IPS DF 4.7 (cell line): ENCODE measurements around the gene PEPD.

ENCODE experiments used
- DNase-seq: peaks from one replicate; pipeline ENCODE4 v3.0.0-alpha.2; 2013; ENCODE audit warnings: low spot score; ENCODE audit errors: extremely low read depth

Gene PEPD

GRCh38 chr19:33473653-33474305, 47.8 kb downstream of the PEPD start:
- DNase-seq, result no peak

GRCh38 chr19:33472691-33473652, 48.6 kb downstream of the PEPD start:
- no peak for DNase-seq

GRCh38 chr19:33472226-33472625, 49.4 kb downstream of the PEPD start:
- no peak for DNase-seq

- no peak for DNase-seq
These were observed 50.2 kb downstream of the PEPD start for GRCh38 chr19:33471111-33471996.

- DNase-seq, result no peak
These were observed 50.9 kb downstream of the PEPD start for GRCh38 chr19:33470686-33471085.

- DNase-seq, result no peak
These were observed 51.6 kb downstream of the PEPD start for GRCh38 chr19:33470040-33470330.

DNA sequence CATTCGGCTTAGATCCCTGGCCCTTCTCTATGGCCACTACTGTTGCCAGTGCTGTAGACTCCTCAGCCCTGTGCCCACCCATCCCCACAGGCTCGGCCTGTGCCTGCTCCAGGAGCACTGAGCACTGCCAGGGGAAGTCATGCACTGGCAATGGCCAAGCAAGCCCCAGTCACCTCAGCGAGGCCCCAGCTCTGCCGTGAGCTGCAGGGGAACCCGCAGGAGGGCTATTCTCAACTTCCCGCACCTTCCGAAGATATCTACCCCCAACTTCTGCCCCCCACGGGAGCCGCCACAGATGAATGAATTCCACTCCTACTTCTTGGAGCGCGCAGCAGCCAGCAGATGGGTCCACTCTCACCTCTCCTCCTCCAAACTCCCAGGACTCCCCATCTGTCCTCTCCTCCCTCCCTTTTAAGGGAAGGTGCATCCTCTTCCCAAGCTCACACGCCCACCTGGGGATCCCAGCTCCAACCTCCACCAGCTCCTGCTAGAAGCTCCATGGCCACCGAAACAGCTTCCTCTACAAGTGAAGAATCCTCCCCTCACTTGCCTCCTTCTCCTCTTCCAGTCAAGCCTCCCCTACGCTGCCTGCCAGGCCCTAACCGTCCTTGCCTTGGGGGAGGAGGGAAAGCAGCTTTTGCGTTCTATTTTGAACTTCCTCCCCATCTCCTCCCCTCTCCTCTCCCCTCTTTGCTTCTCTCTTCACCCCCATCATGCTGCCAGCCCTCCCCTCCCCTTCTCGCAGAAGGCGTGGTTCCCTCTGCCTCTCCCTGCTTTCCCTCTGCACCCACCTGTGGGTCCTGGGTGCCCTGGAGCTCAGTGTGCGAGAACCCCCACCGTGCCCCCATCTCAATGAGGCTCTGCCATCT, 52.2 kb downstream of the PEPD start:
- no peak for DNase-seq

DNA sequence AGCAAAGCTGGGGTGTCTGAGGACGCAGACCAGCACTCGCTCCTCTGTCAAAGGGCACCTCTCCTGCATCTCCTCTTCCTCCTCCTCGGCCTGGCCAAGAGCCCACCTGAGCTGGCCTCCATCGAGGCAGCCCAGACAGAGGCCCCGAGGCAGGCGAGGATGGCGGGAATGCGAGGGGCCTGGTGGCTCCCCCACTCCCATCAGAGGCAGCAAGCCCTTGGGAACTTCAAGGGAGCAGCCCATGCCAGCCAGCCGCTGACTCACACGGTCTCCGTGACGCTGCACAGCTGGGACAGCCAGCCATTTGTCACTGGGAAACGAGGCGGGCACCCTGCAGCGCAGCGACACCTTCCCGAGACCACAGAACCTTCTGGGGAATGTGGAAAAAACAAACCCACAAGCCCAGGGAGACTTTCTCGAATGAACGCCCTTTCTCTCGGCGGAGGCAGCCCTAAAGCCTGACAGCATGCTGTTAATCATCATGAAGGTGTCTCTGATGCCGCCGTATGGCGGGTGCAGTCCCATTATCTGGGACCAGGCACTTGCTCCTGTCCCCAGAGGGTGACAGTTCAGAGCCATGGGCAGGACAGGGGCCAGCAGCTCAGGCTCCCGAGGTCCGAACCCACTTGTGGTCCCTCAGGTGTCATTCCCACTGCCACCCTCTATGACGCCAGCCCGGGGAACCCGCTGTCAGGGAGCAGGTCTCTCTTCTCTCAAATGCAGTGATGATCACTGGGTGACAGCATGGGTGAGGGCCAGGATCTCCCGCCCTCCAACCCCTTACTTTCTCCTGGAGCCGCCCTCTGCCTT, 53.0 kb downstream of the PEPD start:
- DNase-seq, result no peak

GRCh38 chr19:33467851-33468250, 53.7 kb downstream of the PEPD start:
- no peak for DNase-seq

- no peak for DNase-seq
These were observed 55.8 kb downstream of the PEPD start for GRCh38 chr19:33465834-33466233.

DNA sequence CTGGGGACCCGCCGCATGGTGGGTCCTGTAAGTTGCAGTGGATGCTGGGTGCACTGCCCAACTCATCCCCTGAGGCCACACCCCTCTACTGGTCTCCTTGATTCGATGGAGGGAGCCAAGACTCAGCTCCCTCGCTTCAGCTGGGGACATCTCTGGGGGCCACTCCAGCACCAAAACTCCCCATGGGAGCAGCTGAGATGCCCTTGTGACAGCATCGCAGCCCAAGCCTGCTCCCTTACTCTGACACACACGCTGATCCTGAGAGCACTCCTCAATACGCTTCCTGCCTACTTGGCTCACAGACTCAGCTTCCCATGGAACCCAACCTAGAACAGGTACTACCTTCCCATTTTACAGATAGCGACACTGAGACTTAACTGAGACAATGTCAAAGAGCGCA, 56.2 kb downstream of the PEPD start:
- DNase-seq, result no peak

DNA sequence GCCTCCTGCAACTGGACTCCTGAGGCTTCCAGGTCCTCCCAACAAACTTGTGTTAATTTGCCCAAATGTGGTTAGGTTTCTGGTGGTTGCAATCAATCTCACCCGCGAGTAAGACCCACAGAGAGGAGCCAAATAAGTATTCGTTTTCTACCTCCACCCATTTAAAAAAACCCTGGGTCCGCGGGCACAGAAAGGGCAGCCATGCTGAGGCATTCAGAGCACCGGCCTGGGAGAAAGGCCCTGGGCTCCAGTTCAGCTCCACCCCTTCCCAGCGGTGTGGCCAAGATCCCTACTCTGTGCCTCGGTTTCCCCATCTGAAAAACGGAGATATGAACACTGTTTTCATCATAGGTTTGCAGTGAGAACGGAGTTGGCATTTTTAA, 56.9 kb downstream of the PEPD start:
- no peak for DNase-seq

GRCh38 chr19:33464010-33464732, 57.4 kb downstream of the PEPD start:
- no peak for DNase-seq

GRCh38 chr19:33463199-33463598, 58.4 kb downstream of the PEPD start:
- DNase-seq, result no peak

DNA sequence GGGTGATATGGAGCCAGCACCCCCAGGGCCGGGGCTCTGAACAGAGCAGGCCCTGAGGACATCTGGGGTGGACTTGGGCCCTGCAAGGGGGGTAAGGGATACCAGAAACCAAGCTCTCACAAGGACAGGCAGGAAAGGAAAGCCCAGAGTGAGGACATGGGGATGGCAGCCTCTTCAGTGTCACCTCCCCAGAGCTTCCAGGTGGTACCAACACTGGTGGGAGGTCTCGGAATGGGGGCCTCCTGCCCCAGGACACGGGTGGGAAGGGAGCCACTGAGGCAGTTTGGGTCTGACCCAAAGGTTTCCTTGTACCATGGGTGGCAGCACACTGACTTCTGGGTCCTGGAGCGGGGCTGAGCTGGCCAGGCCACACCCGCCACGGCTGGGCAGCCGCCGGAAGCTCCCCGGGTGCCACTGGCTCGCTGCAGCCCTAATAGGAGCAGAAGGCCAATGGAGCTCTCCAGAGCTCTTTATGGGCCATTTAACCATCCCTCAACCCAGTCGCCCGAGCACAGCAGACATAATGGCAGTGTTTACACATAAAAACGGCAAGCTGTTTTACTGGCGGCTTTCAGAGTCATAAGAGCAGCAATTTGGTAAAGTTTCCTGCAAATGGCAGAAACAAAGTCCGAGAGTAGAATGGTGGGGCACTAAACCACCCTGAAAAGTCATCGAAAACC, 59.3 kb downstream of the PEPD start:
- DNase-seq, result no peak

GRCh38 chr19:33461256-33462111, 60.1 kb downstream of the PEPD start:
- DNase-seq, result no peak

- no peak for DNase-seq
These were observed 61.2 kb downstream of the PEPD start for GRCh38 chr19:33460221-33460908.
